ENCODE data around the gene GLI3.

GLI3 gene

DNA sequence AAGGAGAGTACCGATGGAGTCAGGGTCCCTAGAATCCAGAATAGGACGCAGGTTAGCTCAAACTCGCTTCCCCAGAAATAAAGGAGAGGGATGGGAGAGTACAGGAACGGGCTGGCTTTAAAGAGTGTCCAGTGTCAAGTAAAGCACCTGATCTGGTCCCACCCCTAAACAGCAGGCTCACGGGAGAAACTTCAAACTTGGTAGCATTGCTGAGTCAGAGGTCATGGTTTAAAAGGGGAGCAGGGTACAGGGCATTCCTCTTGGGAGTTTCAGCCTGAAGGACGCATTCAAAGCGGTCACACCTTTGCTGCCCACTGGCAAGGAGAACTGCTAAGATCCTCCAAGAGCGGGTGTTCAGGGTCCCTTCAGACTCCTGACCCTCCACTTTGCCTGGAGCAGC, 140.7 kb downstream of the GLI3 start:
- TF ChIP-seq REST (IDR thresholded peaks at IDR 0.05; ENCODE audit: insufficient read depth in 1 of 2, low read depth in 2 of 2, low read length in 2 of 2) = no peak

DNA sequence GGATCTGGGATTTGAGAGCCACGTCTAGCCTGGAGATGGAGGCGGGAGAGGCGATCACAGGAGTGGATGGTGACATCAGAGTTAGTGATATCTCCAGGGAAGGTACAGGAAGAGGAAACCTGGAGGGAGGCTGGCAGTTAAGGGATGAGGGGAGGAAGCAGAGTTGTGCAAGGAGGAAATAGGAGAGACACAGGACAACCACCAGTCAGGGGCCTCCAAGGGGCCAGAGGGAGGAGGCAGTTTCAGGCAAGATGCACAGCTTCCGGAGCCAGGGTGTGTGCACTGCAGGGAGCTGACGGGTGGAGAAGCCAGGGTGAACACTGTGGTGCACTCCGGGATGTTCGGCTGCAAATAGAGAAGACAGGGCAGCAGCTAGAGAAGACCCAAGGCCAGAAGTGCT, 141.2 kb downstream of the GLI3 start:
- peak in 1 of 2 experiments; percentile 64; a peak in 1 of 4 replicates for TF ChIP-seq REST (IDR thresholded peaks at IDR 0.05; ENCODE audit: insufficient read depth in 1 of 2, low read depth in 2 of 2, low read length in 2 of 2)
- no peak for TF ChIP-seq POLR2AphosphoS5 (IDR thresholded peaks at IDR 0.05; ENCODE audit: low read depth, low read length)
- peak; percentile 95 for TF ChIP-seq FOXP2 (optimal IDR thresholded peaks at IDR 0.05; ENCODE audit: borderline replicate concordance, extremely low read depth, extremely low read length, insufficient read depth)
- peak; percentile 56; the same call in 1 of the 2 replicates for TF ChIP-seq TAF1 (IDR thresholded peaks at IDR 0.05; ENCODE audit: borderline replicate concordance, insufficient read depth, low read length)

DNA sequence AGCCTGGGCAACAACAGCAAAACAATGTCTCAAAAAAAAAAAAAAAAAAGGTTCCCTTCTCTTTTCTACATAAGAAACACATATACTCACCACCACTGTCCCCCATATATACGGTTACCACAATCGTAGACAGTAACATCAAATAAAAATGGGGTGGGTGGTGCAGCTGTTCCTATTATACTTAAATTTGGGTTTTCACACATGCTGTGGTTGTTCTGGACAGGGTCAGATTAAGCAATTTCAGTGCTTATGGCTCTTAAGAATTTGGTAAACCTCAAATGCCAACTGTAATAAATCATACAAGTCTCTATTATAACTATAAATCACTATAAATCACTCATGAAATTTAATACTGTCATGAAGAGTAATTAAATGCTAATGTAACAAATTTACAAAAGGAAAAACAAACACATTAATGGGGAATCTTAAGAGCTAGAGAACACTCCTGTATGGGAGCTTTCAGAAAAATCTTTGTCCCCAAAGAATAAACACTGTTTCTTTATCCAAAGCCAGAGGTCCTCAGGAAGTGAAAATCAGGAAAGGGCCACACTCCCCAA, 143.6 kb downstream of the GLI3 start:
- TF ChIP-seq REST (IDR thresholded peaks at IDR 0.05; ENCODE audit: insufficient read depth in 1 of 2, low read depth in 2 of 2, low read length in 2 of 2) = no peak
- TF ChIP-seq TAF1 (IDR thresholded peaks at IDR 0.05; ENCODE audit: borderline replicate concordance, insufficient read depth, low read length) = no peak
- no peak for TF ChIP-seq FOXP2 (optimal IDR thresholded peaks at IDR 0.05; ENCODE audit: borderline replicate concordance, extremely low read depth, extremely low read length, insufficient read depth)
- no peak for TF ChIP-seq SIN3A (IDR thresholded peaks at IDR 0.05; ENCODE audit: borderline replicate concordance, insufficient read depth, low read length)
- TF ChIP-seq POLR2AphosphoS5 (IDR thresholded peaks at IDR 0.05; ENCODE audit: low read depth, low read length) = no peak

GRCh38 chr7:42091461-42092291, 145.3 kb downstream of the GLI3 start:
- no peak for TF ChIP-seq FOXP2 (optimal IDR thresholded peaks at IDR 0.05; ENCODE audit: borderline replicate concordance, extremely low read depth, extremely low read length, insufficient read depth)
- 0 out of 2 replicates have a peak, but pooled peaks have one; percentile 49 for TF ChIP-seq SIN3A (IDR thresholded peaks at IDR 0.05; ENCODE audit: borderline replicate concordance, insufficient read depth, low read length)

GRCh38 chr7:42090806-42091205, 146.2 kb downstream of the GLI3 start:
- TF ChIP-seq REST (IDR thresholded peaks at IDR 0.05; ENCODE audit: insufficient read depth in 1 of 2, low read depth in 2 of 2, low read length in 2 of 2) = no peak
- no peak for TF ChIP-seq FOXP2 (optimal IDR thresholded peaks at IDR 0.05; ENCODE audit: borderline replicate concordance, extremely low read depth, extremely low read length, insufficient read depth)
- TF ChIP-seq TAF1 (IDR thresholded peaks at IDR 0.05; ENCODE audit: borderline replicate concordance, insufficient read depth, low read length) = no peak
- no peak for TF ChIP-seq SIN3A (IDR thresholded peaks at IDR 0.05; ENCODE audit: borderline replicate concordance, insufficient read depth, low read length)
- no peak for TF ChIP-seq POLR2AphosphoS5 (IDR thresholded peaks at IDR 0.05; ENCODE audit: low read depth, low read length)
